ENCODE measurements around the gene PASK. TPM values are rescaled to one million over a fixed set of nuclear protein-coding genes. Genes with fewer than 3 reads are reported as not detected.

The PASK gene
- total RNA-seq, result 2.2 and 4.6 TPM in 2 replicates

GRCh38 chr2:241148891-241149674, at the start of gene PASK:
PASK (minus strand) TSS chr2:241149472; CDS start chr2:241143032, 6,440 bp downstream.

GRCh38 chr2:241188361-241189092, 39.3 kb upstream of the PASK start, which contains the start of gene ANO7:
ANO7 (plus strand) TSS chr2:241188677; CDS start chr2:241190064, 1,387 bp downstream.

GRCh38 chr2:241149925-241150659, 820 bp upstream of the PASK start, which contains the start of gene PPP1R7:
PPP1R7 (plus strand) TSS chr2:241150467; CDS start chr2:241150496, 29 bp downstream.

GRCh38 chr2:241102239-241102803, 47.0 kb downstream of the PASK start, which contains the start of gene MTERF4:
MTERF4 (minus strand) TSS chr2:241102287; CDS start chr2:241102273, 14 bp downstream.

Other genes with a start within 250 kb of the PASK start
- 0.80 TPM in 1 of 2 replicates, not detected in the other for gene CROCC2, start 243.1 kb downstream of the PASK start, total RNA-seq
- 9.7 and 151 TPM in 2 replicates for gene SNED1, start 150.9 kb downstream of the PASK start, total RNA-seq
- gene MTERF4, start 47.2 kb downstream of the PASK start, total RNA-seq, result 23.4 and 36.2 TPM in 2 replicates
- 49.8 and 73.3 TPM in 2 replicates for gene PPP1R7, start 995 bp upstream of the PASK start, total RNA-seq
- gene ANO7, start 39.2 kb upstream of the PASK start, total RNA-seq, result 1.4 and 1.6 TPM in 2 replicates
- 500 and 635 TPM in 2 replicates for gene HDLBP, start 166.2 kb upstream of the PASK start, total RNA-seq
- gene SEPTIN2, start 166.5 kb upstream of the PASK start, total RNA-seq, result 328 and 377 TPM in 2 replicates
- gene FARP2, start 206.8 kb upstream of the PASK start, total RNA-seq, result 16.8 and 27.8 TPM in 2 replicates

Data from epithelial cell of alveolus of lung (primary cell).